GM11168 (cell line): Measurements from ENCODE around the gene TMC8.
"Not testable (repeated sequence)": the region's sequence is repeated elsewhere in the genome, so short reads cannot be mapped to it uniquely, and the experiment has no call there.

Source experiments
- in situ Hi-C: fragments of 300-500 bp; cut with MboI; formaldehyde crosslinking; loops from one replicate; pipeline ENCODE4 v1.12.0; 2022; ENCODE audit warnings: low sequenced_read_pairs; ENCODE audit not compliant: unreplicated experiment

The TMC8 gene

GRCh38 chr17:78109489-78109761, 21.1 kb upstream of the TMC8 start:
- in situ Hi-C loops: no loop called here

DNA sequence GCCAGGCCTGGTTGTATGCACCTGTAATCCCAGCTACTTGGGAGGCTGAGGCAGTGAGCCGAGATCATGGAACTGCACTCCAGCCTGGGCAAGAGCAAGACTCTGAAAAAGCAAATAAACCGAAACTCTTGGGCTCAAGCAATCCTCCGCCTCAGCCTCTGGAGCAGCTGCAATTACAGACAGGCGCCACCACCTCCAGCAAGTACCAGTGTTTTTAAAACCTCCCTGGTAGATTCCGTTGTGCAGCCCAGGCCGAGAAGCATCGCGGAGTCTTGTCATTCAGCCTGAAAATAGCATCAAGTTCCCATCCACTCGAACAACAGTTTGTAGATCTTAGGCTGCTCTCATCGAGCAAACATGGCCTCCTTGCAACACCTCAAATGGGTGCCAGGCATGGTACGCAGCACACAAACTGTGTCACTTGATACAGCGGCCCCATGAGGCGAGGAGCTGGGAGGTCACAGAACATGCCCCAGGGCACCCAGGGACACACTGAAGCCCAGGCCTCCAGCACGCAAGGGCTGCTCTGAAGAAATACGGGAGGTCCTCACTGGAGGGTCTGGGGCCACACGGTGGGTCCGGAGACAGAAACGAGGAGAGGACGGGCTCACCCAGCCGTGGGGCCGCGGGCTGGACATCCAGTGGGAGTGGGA, 20.1 kb upstream of the TMC8 start:
- in situ Hi-C loops: no loop called here

- in situ Hi-C loops: no loop called here
Measured at GRCh38 chr17:78111016-78111726, 19.4 kb upstream of the TMC8 start.

GRCh38 chr17:78111727-78112517, 18.6 kb upstream of the TMC8 start:
- in situ Hi-C loops: no loop called here

DNA sequence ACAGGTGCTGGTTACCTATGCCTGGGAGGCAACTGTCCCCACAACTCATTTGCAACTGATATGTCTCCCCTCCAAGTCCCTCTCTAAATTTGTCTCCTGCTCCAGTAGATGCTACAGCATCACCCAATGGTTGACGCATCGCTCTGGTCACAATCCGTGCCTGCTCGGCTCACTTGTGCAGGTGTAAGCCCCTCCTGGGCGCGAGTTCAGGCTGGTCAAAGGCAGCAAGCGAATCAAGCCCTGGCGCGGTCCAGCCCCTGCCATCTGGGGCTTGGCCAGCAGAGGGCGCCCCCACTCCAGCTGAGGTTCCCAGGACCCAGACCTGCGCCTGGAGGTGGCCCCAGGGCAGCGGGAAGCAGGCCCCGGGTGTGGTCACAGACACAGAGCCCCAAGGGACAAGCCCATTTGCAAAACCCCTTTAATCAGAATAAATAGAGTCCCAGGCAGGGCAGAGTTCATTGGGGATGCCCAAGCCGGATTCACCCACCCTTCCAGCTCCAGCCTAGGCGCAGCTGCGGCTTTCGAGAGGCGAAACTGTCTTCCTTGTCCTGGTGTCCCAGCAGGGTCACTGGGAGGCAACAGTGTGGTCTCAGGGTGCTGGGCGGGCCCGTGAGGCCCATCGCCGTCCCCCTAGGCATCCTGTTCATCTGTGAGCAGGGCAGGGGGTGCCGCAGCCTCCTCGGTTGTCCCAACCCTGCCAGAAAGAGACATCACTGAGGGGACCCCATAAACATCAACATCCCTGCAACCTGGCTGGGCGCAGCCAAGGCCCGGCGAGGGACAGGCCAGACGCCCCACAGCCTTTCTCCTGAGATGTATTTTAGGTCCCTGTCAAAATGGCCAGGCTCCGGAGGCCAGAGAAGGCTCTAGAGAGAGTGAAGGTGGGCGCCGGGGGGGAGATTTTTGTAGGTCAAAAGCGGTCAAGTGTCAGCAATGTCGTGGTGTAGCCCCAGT, 17.8 kb upstream of the TMC8 start:
- in situ Hi-C loops: no loop called here

DNA sequence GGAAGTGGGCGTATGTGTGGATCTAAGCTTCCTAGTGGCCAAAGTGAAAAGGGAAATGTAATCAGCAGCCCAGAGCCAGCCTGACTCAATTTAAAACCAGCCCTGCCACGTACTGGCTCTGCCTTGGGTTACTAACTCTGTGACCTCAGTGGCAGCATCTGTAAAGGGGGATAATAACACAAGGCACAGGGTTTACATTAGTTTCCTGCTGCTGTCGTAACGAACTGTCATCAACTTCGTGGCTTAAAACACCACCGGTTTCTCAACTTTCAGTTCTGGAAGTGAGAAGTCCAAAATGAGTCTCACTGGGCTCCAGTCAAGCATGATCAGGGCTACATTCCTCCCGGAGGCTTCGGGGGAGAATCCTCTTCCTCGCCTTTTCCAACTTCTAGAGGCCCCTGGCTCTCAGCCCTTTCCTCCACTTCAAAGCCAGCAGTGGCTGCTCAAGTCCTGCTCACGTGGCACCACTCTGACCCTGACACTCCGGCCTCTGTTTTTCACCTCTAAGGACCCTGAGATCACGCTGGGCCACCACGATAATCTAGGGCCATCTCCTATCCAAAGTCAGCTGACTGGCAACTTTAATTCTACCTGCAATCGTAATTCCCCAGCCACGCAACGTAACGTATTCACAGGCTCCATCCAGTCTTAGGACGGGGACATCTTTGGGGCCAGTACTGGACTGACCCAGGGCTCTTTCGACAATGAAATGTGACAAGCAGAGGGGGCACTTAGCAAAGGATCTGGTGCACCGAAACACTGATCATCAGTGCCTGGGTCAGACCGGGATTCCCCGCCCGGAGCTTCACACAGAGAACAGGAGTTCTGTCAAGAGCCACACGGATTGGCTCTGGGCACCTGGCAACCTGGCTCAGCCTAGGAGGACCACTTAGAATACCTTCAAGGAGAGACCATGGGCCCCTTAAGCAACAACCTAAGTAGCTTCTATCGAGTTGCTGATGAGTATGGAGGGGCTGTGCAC, 16.5 kb upstream of the TMC8 start:
- in situ Hi-C loops: no loop called here

DNA sequence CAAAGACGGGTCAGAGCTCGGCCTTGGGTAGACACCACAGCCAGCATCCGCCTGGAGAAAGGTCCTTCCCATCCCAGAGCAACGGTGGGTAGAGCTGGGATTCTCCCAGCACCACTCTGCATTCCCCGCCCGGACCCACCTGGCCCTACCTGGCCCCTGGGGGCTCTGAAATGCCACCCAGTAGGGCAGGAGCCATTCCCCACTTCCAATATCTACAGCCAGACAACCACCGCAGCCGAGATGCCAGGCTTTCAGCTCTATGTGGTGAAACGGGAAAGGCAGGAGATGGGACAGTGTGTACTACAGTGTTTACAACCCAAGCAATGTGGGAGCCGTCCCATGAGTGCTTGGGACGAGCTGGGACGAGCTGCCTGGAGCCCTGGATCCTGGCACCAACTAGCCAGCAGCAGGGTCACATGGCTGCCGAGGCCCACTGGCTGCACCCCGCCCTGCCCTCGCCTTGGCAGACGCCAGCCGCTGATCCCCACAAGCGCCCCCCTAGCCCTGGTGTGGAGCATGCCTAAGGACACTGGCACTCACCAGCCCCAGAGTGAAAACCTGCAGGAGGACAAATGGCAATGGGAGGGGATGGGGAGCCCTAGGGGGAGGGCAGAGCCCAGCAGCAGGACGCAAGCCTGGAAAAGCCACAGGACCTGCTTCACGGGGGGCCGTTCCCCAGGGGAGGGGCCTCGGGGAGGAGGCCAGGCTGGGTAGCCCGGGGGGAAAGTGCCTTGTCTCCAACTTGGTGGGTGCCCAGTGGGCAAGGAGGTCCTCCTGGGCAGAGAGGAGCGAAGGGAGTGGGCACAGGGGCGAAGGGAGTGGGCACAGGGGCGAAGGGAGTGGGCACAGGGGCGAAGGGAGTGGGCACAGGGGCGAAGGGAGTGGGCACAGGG, 15.5 kb upstream of the TMC8 start:
- in situ Hi-C loops: no loop called here

DNA sequence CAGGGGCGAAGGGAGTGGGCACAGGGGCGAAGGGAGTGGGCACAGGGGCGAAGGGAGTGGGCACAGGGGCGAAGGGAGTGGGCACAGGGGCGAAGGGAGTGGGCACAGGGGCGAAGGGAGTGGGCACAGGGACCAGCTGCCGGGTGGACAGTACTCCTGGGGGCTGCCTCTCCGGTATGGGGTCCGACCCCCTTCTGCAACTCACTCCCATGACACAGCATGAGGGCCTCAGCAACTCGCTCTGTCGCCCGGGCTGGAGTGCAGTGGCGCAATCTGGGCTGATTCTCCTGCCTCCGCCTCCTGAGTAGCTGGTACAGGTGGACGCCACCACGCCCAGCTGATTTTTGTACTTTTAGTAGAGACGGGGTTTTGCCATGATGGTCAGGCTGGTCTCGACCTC, 14.8 kb upstream of the TMC8 start:
- in situ Hi-C loops: not testable (repeated sequence)

DNA sequence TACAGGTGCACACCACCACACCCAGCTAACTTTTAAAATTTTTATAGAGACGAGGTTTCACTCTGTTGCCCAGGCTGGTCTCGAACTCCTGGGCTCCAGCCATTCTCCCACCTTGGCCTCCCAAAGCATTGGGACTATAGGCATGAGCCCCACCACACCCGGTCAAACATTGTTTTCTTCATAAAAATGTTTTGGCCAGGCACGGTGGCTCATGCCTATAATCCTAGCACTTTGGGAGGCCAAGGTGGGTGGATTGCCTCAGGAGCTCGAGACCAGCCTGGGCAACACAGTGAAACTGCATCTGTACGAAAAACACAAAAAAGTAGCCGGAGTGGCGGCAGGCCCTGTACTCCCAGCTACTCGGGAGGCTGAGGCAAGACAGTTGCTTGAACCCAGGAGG, 14.2 kb upstream of the TMC8 start:
- in situ Hi-C loops: no loop called here

DNA sequence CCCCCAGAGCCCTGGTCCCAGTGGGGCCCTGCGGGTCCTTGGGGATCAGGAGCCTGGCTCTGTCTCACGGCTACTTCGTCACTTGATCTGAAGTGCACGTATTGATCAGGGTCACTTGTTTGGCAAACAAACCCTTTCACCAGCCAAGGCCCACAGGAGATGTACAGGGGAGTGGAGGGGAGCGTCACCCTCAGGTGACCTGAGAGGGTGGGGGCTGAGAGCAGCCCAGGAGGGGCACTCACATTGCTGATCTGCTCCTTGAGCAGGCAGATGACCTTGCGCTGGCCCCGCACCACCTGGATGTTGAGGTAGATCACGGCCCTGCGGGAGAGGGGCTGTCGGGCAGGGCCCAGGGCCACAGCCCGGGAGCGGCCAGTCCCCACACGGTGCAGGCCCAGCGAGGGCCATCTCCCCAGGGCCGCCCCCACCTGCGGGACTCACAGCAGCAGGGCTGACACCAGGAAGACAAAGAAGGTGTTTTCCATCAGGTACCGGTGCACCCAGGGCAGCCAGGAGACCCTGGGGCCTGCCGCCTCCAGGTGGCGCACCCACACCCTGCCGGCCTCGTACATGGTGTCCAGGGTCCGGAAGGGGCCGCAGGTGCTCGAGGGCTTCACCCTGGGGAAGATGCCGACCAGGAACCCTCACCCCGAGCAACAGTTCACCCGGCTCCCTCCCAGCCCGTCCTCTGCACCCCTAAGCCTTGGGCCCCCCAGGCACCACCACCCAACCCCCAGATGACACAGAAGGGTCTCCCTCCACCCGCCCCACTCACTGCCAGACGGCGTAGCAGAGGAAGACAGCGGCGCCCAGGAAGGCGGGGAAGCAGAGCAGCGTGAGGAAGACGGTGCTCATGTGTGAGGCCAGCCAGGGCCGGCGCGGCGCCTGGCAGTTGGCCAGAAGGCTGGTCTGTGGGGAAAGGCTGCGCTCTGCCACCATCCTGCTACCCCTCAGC, 13.3 kb upstream of the TMC8 start:
- in situ Hi-C loops: no loop called here

GRCh38 chr17:78118801-78119241, 11.8 kb upstream of the TMC8 start:
- in situ Hi-C loops: no loop called here

DNA sequence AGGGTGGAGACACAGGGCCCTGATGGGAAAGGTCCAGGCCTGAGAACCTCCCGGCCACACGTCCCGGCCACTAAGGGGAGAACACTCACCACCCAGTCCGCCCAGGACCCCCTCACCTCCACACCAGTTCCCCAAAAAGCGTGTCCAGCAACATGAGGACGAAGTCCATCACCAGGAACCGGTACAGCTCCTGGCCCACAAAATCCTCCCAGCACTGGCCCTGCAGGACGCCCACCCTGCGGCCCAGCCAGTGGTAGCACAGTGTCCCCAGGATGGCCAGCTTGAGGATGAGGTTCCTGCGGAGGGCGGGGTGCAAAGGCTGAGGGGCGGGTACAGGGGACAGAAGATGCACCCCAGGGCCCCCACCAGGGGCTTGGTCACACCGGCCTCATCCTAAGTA, 10.0 kb upstream of the TMC8 start:
- in situ Hi-C loops: no loop called here

DNA sequence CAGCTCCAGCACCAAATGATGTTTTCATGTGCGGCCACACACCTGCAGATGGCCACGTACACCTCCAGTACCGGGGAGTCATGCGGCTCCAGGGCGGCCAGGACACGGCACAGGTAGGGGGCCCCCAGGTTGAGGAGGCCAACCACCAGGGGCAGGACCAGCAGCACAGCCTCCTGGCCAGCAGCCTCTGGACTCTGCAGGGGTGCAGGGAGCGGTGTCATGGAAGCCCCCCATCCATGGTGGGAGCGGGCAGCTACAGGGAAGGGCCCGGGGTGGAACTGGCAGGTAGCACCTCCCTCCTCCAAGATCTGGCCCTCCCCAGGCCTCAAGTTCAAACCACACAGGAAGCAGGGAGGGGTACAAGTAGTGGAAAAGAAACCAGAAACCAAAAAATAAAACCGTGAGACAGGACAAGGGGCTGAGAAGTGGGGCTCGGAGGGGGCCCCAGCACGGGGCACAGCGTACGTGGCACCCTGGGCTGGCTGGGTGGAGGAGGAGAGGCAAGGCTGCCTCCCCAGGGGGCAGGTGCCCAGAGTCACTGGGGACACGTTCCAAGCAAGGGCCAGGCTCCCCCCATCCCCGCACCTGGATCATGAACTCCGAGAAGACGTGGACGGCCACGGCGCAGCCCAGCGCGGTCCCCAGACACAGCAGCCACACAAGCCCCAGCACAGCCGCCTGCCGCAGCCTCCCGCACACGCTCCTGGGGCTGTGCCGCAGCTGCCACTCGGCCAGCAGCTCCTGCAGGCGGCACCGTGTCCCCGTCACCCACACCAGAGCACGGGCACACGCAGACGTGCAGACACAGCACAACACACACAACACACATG, 9.4 kb upstream of the TMC8 start:
- in situ Hi-C loops: no loop called here

- in situ Hi-C loops: no loop called here
Measured at GRCh38 chr17:78121801-78122215, 8.8 kb upstream of the TMC8 start.

DNA sequence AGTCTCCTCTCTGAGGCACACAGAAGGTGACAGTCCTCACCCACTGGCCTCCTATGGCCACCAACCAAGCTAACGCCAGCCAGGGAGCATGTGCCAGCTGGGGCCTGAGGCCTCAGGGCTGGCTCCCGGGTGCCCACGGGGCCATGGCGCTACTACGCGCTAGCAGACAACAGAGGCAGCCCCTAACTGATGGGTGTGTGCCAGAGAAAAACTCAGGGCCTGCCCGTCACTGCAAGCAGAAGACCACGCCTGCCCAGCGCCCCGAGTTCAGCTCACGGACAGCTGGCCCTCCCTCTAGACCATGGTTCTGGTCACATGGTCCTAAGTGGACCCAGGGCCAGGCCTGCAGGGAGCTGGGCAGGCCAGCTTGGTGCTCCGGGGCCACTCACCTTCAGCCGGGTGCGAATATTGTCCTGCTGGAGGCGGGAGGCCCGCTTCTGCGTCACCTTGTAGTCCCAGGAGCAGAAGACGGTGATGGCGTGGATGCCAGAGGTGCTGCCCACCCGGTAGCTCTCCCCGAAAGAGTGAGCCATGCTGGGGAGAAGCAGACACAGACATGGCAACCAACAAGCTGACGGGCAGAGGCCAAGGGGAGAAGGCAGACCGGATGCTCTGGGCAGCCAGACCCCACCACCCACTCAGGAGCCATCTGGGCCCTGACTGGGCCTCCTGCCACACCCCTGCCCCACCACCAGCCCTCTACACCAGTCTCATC, 8.2 kb upstream of the TMC8 start:
- in situ Hi-C loops: no loop called here

DNA sequence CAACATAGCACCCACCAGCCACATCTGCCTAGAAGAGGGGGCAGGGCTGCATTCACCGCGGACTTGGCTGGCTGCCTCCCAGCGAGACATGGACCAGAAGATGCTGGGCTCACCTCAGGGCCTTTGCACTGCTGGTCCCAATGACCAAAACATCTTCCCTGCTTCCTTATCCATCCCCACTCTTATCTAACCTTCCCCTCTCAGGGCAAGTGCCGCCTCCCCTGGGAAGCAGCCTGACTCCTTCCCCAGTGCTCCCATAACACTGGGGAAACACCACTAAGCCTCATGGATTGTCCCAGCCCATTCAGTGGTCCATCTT, 7.7 kb upstream of the TMC8 start:
- in situ Hi-C loops: no loop called here
